ENCODE data around the gene TMEM147.

Gene TMEM147

GRCh38 chr19:35545855-35546381 is 492 bp downstream of the TMEM147 start:
- DNase-seq, result peak in 9 of 51 donors; percentile 25 to 60 (median 43)

DNA sequence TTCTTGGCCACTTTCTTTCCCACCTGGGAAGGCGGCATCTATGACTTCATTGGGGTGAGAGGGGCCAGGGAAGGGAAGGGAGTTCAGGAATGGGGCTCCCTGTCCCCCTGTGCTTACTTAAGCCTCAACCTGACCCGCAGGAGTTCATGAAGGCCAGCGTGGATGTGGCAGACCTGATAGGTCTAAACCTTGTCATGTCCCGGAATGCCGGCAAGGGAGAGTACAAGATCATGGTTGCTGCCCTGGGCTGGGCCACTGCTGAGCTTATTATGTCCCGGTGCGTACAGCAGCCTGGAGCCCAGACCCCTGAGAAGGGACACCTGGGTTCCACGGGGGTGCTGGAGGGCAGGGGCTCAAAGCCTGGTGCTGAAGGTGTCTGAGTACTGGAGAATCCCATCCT is 1.1 kb downstream of the TMEM147 start:
- DNase-seq, result no peak

- DNase-seq, result peak in 20 of 51 donors; percentile 2 to 45 (median 23)
Measured at GRCh38 chr19:35549174-35549788, 3.9 kb downstream of the TMEM147 start.

GRCh38 chr19:35549879-35550523 is 4.6 kb downstream of the TMEM147 start:
- DNase-seq, result peak in 1 of 51 donors; percentile 1

DNA sequence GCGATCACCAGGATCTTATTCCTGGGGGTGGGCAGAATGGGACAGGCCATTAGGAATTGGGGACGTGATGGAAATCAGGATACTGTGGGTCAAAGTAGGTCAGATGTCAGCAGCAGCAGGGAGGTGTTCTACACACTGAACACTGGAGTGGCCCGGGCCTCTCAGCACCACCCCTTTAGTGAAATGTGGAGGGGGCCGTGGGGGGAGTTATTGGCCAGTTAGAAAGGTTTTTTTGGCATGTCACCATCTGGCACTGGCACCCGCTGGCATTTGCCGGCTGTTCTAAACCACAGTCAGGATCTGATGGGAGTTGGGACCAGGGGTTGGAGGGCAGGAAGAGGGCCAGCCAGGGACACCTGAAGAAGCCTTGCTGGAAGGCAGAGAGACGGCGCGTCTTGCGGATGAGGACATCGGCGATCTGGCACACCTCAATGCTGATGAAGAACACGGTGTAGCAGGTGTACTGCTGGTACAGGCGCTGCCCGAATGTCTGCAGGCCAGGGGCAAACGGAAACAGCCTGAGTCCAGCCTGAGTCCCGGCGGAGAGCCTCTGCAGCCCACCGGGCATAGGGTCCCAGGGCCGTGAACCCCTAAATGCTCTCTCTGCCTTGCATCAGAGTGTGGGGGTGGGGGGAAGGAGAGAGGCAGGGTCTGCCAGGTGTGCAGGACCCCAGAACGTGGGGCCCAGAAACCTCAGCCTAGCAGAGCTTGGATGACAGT is 5.8 kb downstream of the TMEM147 start:
- DNase-seq, result no peak

- DNase-seq, result no peak
Measured at GRCh38 chr19:35552534-35553384, 7.3 kb downstream of the TMEM147 start.

- DNase-seq, result no peak
Measured at GRCh38 chr19:35553385-35554000, 8.1 kb downstream of the TMEM147 start.

GRCh38 chr19:35554076-35554475 is 8.7 kb downstream of the TMEM147 start:
- DNase-seq, result no peak

DNA sequence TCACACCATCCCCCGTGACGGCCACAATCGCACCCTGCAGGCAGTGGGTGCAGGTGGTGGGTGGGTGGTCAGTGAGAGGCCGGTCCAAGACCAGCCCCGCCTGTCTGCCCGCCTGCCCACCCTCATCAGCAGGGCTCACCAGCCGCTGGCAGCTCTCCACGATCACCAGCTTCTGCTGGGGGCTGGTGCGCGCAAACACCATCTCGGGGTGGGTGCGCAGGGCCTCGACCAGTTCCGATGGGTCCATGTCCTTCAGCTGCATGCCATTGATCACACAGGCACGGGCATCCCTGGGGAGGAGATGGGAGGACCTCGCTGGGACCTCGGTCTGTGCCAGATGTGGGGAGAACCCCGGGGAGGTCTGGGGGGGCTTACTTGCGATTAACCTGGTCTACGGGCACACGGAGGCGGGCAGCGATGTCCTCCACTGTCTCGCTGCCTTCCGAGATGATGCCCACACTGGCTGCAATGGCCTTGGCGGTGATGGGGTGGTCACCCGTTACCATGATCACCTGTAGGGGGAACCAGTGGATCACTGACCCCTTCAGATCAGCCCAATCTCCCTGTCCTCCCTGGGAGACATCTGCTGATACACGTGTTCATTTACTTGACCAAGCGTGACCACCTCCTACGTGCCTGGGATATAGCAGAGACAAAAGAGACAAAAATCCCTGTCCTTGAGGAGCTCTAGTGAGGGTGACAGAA is 10.0 kb downstream of the TMEM147 start:
- DNase-seq, result no peak

- no peak for DNase-seq
Measured at GRCh38 chr19:35556025-35556590, 10.7 kb downstream of the TMEM147 start.

- DNase-seq, result no peak
Measured at GRCh38 chr19:35556846-35557538, 11.6 kb downstream of the TMEM147 start.

DNA sequence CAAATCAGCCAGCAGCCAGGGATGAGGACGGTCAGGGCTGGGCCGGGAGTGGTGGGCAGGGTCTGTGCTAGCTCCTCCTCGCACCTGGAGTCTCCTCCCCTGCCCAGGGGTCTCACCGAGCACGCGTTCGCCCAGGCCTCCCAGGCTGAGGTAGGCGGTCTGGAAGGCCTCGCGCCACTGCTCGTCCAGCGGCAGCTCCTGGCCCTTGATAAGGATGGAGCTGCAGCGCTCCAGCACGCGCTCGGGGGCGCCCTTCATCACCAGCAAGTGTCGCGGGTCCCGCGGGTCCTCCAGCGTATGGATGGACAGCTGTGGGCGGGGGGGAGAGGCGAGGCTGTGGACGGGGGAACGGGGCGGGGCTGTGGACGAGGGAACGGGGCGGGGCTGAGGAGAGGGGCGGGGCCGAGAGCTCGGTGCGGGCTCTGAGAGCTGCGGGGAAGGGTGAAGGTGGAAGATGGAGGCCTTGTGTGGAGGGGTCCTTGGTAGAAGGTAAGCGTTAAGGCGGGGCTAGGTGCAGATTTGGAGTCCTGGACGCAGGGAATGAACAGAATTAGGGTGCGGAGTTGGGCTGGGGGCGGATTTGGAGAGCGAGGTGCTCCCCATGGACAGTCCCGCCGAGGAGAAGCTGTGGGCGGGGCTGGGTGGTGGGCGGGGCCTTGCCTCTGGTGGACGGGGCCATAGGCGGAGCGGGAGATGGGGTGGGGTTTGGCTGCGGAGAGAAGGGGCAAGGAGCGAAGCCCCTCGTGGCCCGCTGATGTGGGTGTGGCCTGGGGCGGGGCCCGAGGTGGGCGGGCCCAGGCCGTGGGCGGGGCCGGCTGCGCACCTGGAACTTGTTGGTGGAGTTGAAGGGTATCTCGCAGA is 12.3 kb downstream of the TMEM147 start:
- DNase-seq, result peak in 11 of 51 donors; percentile 3 to 43 (median 24)

DNA sequence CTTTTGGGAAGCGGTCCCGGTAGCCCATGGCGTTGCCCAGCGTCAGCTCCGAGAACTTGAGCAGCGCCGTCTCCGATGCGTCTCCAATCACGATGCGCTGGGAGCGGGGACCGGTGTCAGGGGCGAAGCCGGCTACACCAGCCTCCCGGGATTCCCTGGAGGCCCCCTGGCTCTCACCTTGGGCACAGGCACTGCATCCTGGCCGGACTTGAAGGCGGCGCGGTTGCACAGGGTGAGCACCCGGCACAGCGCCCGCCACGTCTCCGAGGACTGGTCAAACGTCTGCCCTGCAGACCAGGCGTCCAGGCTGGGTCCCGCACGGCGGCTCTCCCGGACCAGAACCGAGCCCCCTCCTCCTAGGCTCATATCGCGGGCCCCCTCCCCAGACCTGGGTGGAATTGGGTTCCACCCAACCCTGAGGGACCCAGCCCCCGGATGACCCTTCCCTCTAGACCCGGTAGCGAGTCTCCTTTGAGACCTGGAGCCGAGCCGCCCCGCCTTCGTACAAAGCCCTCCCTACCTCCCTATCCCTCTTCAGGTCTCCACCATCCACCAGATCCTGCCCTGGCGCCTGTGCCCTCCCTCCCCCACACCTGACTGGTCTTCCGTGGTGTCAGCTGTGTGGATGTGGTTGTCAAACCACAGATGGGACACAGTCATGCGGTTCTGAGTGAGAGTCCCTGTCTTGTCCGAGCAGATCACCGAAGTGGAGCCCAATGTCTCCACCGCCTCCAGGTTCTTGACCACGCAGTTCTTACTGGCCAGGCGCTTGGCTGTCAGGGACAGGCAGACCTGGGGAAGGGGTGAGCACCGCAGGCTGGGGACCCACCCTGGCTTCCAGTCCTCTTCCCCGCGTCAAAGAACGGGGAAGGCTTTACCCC is 13.2 kb downstream of the TMEM147 start:
- no peak for DNase-seq

DNA sequence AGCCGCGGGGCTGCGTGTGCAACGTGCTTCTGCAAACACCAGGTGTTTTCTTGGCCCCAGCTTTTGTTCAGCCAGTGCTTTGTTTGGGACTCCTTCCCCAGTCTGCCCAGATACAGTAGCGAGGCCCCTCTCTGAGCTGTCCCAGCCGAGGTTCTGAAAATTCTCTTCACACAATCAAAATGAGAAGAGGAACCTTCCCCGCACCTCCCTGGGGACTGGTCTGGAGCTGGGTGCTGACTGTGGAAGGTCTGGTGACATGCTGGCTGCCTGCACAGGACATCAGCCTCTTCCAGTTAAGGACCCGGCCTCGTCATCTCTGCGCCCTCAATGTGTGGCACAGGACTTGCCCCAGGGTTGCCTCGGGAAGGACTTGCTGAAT is 13.8 kb downstream of the TMEM147 start:
- no peak for DNase-seq

DNA sequence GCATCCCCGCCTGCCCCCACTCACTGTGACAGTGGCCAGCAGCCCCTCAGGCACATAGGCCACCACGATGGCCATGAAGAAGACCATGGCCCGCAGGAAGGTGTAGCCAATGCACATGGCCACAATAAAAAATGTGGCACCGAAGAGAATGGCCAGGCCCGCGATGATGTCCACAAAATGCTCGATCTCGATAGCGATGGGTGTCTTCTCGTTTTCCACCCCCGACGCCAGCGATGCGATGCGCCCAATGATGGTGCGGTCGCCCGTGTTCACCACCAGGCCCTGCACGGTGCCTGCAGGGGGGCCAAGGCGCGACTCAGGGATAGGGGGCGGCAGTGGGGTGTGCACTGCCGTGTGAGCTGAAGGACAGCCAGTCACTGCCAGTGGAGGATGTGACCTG is 14.4 kb downstream of the TMEM147 start:
- DNase-seq, result no peak

GRCh38 chr19:35560271-35560670 is 14.8 kb downstream of the TMEM147 start:
- DNase-seq, result no peak

DNA sequence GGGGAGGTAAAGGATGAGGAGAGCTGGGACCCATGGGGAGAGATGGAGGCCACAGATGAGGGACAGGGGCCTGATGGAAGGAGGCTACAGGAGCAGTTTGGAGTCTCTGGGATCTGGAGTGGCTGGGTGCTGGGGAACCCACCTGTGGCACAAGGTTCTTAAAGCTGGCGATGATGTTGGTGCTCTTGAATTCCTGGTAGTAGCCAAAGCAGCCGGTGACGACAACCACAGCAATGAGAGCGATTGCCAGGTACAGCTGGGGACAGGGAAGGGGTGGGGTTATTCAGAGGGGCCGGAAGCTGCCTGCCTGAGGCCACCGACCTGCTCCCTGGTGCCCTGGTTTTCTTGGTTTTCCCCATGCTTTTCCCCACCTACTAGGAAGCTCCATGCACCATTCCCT is 15.3 kb downstream of the TMEM147 start:
- no peak for DNase-seq

All from hypothalamus (tissue), 51 donors.